ENCODE measurements around the gene PCCB.

DNA sequence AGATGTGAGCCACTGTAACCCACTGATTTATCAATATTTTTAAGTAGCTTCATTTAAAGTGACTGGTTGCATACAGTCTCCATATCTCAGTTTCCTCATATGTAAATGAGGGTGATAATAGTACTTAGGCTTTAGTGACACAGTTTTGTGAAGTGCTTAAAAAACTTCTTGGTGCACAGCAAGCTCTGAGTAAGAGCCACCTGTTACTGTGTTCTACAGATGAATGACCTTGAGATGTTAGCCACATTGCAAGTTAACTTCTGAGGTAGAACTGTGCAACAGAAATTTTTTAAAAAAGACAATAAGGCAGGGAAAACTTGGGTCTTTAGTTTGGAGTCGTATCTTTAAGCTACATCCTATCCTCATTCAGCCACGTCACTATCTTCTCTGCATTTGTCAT, 43.1 kb downstream of the PCCB start:
- TF ChIP-seq, protein P1, sequence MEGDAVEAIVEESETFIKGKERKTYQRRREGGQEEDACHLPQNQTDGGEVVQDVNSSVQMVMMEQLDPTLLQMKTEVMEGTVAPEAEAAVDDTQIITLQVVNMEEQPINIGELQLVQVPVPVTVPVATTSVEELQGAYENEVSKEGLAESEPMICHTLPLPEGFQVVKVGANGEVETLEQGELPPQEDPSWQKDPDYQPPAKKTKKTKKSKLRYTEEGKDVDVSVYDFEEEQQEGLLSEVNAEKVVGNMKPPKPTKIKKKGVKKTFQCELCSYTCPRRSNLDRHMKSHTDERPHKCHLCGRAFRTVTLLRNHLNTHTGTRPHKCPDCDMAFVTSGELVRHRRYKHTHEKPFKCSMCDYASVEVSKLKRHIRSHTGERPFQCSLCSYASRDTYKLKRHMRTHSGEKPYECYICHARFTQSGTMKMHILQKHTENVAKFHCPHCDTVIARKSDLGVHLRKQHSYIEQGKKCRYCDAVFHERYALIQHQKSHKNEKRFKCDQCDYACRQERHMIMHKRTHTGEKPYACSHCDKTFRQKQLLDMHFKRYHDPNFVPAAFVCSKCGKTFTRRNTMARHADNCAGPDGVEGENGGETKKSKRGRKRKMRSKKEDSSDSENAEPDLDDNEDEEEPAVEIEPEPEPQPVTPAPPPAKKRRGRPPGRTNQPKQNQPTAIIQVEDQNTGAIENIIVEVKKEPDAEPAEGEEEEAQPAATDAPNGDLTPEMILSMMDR (IDR thresholded peaks at IDR 0.05; ENCODE audit: control extremely low read depth in 1 of 3, insufficient read depth in 1 of 3, low read depth in 1 of 3, low read length in 3 of 3): no peak
- TF ChIP-seq HDAC6 (IDR thresholded peaks at IDR 0.05; ENCODE audit: low read depth, low read length) (no peak), EZH2 (IDR thresholded peaks at IDR 0.05; ENCODE audit: low read depth, low read length, severe bottlenecking) (no peak), JUN (IDR thresholded peaks at IDR 0.05; ENCODE audit: low read depth, low read length) (no peak), CEBPB (IDR thresholded peaks at IDR 0.05; ENCODE audit: low read depth, low read length) (no peak), CREB1 (IDR thresholded peaks at IDR 0.05) (no peak), TAF1 (IDR thresholded peaks at IDR 0.05; ENCODE audit: low read depth, low read length) (no peak), SP1 (IDR thresholded peaks at IDR 0.05; ENCODE audit: low read depth, low read length) (no peak), BCL11A (IDR thresholded peaks at IDR 0.05; ENCODE audit: low read depth in 2 of 2, low read length in 2 of 2) (no peak), POLR2A (IDR thresholded peaks at IDR 0.05; ENCODE audit: control extremely low read depth in 1 of 2, low read depth in 2 of 2, low read length in 2 of 2) (no peak), KDM1A (IDR thresholded peaks at IDR 0.05; ENCODE audit: borderline replicate concordance, low read length) (no peak)
